Subcutaneous abdominal adipose tissue (tissue), 5 donors: Measurements from ENCODE around the gene TRHDE.
"Not testable (repeated sequence)": the region's sequence is repeated elsewhere in the genome, so short reads cannot be mapped to it uniquely, and the experiment has no call there.

Source experiments
- H3K27ac ChIP-seq: one replicate; pipeline ENCODE4 v1.7.0; 2013; ENCODE audit warnings: low read depth, mild to moderate bottlenecking, inconsistent platforms, low read length, moderate library complexity
- H3K27me3 ChIP-seq, 5 donors: one replicate each; pipeline ENCODE4 v1.7.0; 2013; ENCODE audit warnings: low read length in 5 of 5, inconsistent platforms in 1 of 5; ENCODE audit not compliant: control insufficient read depth in 5 of 5, insufficient read depth in 4 of 5
- H3K36me3 ChIP-seq, 5 donors: one replicate each; pipeline ENCODE4 v1.7.0; 2013; ENCODE audit warnings: low read length in 5 of 5; ENCODE audit not compliant: control insufficient read depth in 5 of 5, insufficient read depth in 5 of 5
- H3K4me1 ChIP-seq, 5 donors: one replicate each; pipeline ENCODE4 v1.7.0; 2013; ENCODE audit warnings: low read length in 5 of 5, mild to moderate bottlenecking in 3 of 5, moderate library complexity in 1 of 5; ENCODE audit not compliant: control insufficient read depth in 5 of 5, insufficient read depth in 5 of 5
- H3K4me3 ChIP-seq, 5 donors: one replicate each; pipeline ENCODE4 v1.7.0; 2013; ENCODE audit warnings: low read length in 5 of 5, low read depth in 1 of 5
- H3K9ac ChIP-seq, 5 donors: one replicate each; pipeline ENCODE4 v1.7.0; 2013; ENCODE audit warnings: low read length in 5 of 5, mild to moderate bottlenecking in 4 of 5, moderate library complexity in 3 of 5
- H3K9me3 ChIP-seq, 5 donors: one replicate each; pipeline ENCODE4 v1.7.0; 2013; ENCODE audit warnings: low read length in 5 of 5; ENCODE audit not compliant: control insufficient read depth in 5 of 5
- donor health status: healthy.
- donor health status: healthy.
- donor health status: healthy.
- donor health status: healthy.
- donor health status: healthy.

TRHDE gene

DNA sequence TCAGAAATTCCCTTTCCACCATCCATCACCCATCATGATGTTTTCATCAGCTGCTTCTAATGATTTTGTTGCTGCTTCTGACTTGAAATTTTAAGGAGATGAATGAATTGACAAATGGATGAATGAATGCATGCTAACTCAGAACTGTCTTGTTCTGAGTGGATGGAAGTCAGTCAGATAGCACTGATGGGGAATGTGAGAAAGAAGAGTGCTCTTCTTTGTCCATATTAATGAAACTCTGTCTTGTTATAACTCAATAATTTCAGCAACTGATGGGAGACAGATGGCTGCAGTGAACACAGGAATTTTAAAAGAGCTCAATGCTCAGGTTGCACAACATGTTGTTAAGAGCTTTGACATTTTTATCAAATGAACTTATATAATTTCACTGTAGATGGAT is 422.0 kb downstream of the TRHDE start:
- Histone ChIP-seq H3K9ac (no peak overlapping the region), H3K36me3 (no peaks in the 10 kb centered on the region), H3K4me1 (peaks cover 0 to 7% (median 0%) of the 10 kb centered on the region in 5 donors), H3K9me3 (no peaks in the 10 kb centered on the region), H3K27ac (no peak overlapping the region), H3K27me3 (no peaks in the 10 kb centered on the region), H3K4me3 (no peak overlapping the region)

DNA sequence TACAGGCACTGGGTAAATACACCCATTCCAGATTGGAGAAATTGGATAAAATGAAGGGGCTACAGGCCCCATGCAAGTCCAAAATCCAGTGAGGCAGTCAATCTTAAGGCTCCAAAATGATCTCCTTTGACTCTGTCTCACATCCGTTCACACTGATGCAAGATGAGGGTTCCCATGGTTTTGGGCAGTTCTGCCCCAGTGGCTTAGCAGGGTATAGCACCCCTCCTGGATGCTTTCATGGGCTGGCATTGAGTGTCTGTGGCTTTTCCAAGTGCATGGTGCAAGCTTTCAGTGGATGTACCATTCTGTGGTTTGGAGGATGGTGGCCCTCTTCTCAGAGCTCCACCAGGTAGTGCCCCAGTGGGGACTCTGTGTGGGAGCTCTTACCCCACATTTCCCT is 427.2 kb downstream of the TRHDE start:
- Histone ChIP-seq H3K27me3 (no peaks in the 10 kb centered on the region), H3K4me1 (no peaks in the 10 kb centered on the region), H3K9ac (no peak overlapping the region), H3K36me3 (no peaks in the 10 kb centered on the region), H3K27ac (no peak overlapping the region), H3K9me3 (peaks cover 0 to 6% (median 4%) of the 10 kb centered on the region in 5 donors), H3K4me3 (peak overlapping the region in 1 of 5 donors; percentile 28)

DNA sequence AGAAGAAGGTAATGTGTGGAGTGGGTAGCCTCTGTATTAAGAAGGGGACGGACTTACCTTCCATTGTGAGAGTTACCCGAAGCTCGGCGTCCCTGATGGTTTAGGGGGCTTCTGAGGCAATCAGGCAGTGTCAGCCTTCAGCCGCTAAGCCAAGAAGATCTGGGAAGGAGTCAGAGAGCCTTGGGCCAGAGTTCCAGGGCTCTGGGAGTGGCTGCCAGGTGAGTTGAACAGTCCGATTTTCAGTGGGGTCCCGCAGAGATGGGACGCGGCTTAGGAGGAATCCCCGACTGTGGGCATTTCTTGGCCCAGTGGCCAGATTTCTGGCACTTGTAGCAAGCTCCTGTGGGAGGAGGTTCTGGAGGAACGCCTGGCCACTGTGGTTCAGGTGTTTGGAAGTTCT is 439.9 kb downstream of the TRHDE start:
- not testable (repeated sequence) for H3K27me3 ChIP-seq, H3K4me3 ChIP-seq, H3K4me1 ChIP-seq, H3K9me3 ChIP-seq, H3K36me3 ChIP-seq, H3K27ac ChIP-seq, H3K9ac ChIP-seq

DNA sequence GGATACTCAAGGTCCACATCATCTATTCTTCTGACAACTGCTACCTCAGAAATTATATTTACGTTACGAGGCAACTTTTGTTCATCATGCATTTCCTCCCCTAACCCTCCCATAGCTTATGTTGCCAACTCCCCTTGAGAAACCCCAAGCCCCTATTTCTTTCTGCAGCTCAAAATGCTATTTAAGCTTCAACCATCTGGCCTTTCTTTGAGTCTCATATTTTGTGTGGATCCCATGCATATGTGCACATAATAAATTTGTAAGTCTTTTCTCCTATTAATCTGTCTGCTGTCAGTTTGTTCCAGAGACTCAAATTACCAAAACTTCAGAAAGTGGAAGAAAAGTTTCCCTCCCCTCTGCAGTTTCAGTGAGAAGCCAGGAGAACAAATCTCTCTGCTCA is 444.1 kb downstream of the TRHDE start:
- H3K4me3 ChIP-seq: no peak overlapping the region
- no peak overlapping the region for H3K27ac ChIP-seq
- no peaks in the 10 kb centered on the region for H3K27me3 ChIP-seq
- H3K36me3 ChIP-seq: no peaks in the 10 kb centered on the region
- no peak overlapping the region for H3K9ac ChIP-seq
- no peaks in the 10 kb centered on the region for H3K4me1 ChIP-seq
- H3K9me3 ChIP-seq: no peaks in the 10 kb centered on the region

DNA sequence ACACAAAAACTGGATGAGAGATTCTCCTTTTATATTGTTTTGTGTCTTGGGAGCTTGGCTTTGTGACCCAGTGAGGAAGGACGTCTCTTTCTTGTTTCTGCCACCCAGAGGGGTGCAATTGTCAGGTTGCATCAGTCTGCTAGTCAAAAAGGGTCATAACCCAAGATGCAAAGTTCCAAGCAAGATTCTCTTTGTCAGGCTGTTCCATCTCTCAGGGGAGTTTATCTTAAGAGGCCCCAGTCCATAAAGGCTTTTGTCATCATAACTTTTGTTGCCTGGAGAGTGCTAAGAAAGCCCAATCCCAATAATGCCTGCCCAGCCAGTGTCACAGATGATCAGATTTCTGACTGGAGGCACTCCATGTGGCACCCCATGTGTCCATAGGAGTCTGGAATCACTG is 444.9 kb downstream of the TRHDE start:
- H3K9me3 ChIP-seq: no peaks in the 10 kb centered on the region
- H3K4me1 ChIP-seq: no peaks in the 10 kb centered on the region
- H3K4me3 ChIP-seq: no peak overlapping the region
- H3K36me3 ChIP-seq: no peaks in the 10 kb centered on the region
- no peak overlapping the region for H3K9ac ChIP-seq
- no peaks in the 10 kb centered on the region for H3K27me3 ChIP-seq
- H3K27ac ChIP-seq: no peak overlapping the region
